ENCODE data around the gene NEXMIF.

DNA sequence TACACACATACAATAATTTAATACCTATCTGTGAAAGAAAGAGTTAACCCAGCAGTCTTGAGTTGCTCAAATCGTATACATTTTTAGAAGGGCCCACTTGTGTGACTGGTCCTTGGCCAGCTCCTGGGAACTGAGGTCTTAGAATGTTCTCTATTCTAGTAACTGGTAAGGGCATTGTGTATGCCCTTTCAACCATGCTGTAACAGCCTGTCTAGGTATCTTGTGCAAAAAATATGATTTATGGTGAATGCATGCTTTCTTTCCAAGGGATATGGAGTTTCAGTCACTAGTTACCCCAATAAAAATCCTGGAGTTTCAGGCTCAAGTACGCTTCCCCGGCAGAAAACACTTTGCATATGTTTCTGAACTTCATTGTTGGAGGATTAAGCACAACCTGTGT lies 140.6 kb downstream of the NEXMIF start:
- TF ChIP-seq, protein P1, sequence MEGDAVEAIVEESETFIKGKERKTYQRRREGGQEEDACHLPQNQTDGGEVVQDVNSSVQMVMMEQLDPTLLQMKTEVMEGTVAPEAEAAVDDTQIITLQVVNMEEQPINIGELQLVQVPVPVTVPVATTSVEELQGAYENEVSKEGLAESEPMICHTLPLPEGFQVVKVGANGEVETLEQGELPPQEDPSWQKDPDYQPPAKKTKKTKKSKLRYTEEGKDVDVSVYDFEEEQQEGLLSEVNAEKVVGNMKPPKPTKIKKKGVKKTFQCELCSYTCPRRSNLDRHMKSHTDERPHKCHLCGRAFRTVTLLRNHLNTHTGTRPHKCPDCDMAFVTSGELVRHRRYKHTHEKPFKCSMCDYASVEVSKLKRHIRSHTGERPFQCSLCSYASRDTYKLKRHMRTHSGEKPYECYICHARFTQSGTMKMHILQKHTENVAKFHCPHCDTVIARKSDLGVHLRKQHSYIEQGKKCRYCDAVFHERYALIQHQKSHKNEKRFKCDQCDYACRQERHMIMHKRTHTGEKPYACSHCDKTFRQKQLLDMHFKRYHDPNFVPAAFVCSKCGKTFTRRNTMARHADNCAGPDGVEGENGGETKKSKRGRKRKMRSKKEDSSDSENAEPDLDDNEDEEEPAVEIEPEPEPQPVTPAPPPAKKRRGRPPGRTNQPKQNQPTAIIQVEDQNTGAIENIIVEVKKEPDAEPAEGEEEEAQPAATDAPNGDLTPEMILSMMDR (conservative IDR thresholded peaks at IDR 0.05 in 1 of 2, IDR thresholded peaks at IDR 0.05 in 1 of 2; ENCODE audit: extremely low read depth in 1 of 2, insufficient read depth in 1 of 2, low read depth in 1 of 2, low read length in 2 of 2), result no peak
- TF ChIP-seq EZH2 (IDR thresholded peaks at IDR 0.05; ENCODE audit: borderline replicate concordance, low read length), result no peak
